ENCODE data around the gene HSD3B1. TPM values are rescaled to one million over a fixed set of nuclear protein-coding genes. Genes with fewer than 3 reads are reported as not detected.

Gene HSD3B1
- total RNA-seq, 1 experiment from 2014 or later, result 0.39 TPM

DNA sequence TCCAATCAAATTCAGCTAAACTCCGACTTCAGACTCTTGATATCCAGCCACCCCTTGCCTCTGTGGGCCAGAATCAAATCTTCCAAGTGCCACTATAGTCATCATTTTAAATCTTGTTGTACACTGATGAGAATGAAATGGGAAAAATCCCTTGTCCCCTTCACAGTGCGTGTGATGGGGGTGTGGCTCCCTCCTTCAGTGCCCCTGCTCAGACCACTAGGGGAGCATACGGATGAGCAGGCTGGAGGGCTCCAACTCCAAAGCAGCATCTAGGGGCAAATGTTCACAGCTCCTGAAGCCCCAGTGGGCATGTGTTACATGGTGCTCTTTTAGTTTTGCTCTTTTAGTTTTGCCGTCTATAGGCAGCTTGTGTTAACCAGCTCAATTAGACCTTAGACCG lies 35.4 kb upstream of the HSD3B1 start:
- H2AFZ ChIP-seq, result no peak overlapping the region
- no peaks in the 10 kb centered on the region for H3K79me2 ChIP-seq (ENCODE audit: low read depth)
- H3K4me3 ChIP-seq, result no peak overlapping the region
- no peaks in the 10 kb centered on the region for H3K9me2 ChIP-seq (ENCODE audit: insufficient read depth)
- no peak overlapping the region for H3K27ac ChIP-seq
- BruUV-seq (replicated peaks), result no TSS peak
- no peaks in the 10 kb centered on the region for H3K36me3 ChIP-seq (ENCODE audit: low read depth)
- peaks cover 5% of the 10 kb centered on the region for H3K4me1 ChIP-seq (replicated peaks; ENCODE audit: insufficient read depth)
- no peaks in the 10 kb centered on the region for H4K20me1 ChIP-seq (ENCODE audit: insufficient read depth)
- DNase-seq, result no peak
- TF ChIP-seq, protein P1, sequence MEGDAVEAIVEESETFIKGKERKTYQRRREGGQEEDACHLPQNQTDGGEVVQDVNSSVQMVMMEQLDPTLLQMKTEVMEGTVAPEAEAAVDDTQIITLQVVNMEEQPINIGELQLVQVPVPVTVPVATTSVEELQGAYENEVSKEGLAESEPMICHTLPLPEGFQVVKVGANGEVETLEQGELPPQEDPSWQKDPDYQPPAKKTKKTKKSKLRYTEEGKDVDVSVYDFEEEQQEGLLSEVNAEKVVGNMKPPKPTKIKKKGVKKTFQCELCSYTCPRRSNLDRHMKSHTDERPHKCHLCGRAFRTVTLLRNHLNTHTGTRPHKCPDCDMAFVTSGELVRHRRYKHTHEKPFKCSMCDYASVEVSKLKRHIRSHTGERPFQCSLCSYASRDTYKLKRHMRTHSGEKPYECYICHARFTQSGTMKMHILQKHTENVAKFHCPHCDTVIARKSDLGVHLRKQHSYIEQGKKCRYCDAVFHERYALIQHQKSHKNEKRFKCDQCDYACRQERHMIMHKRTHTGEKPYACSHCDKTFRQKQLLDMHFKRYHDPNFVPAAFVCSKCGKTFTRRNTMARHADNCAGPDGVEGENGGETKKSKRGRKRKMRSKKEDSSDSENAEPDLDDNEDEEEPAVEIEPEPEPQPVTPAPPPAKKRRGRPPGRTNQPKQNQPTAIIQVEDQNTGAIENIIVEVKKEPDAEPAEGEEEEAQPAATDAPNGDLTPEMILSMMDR (conservative IDR thresholded peaks at IDR 0.05), result no peak
- TF ChIP-seq EZH2 (IDR thresholded peaks at IDR 0.05; ENCODE audit: low read depth), result no peak
- intact Hi-C loops (cut with micrococcal nuclease; ENCODE audit: unreplicated experiment), result loop anchor here (5.0 kb wide), 1 partner anchor 194 kb away; no protein-coding TSS in a partner anchor
- H3K4me2 ChIP-seq, result no peak overlapping the region
- H3K9me3 ChIP-seq (ENCODE audit: insufficient read depth, low read depth), result no peaks in the 10 kb centered on the region
- ChIA-PET POLR2A (ENCODE audit: unreplicated experiment) (no interaction called here), CTCF (no interaction called here)
- no peaks in the 10 kb centered on the region for H3F3A ChIP-seq (ENCODE audit: insufficient read depth, low read depth)
- peaks cover 4% of the 10 kb centered on the region; the same call in 1 of the 2 replicates for H3K27me3 ChIP-seq (ENCODE audit: insufficient read depth, low read depth)

GRCh38 chr1:119472080-119472818 lies 34.8 kb upstream of the HSD3B1 start:
- Histone ChIP-seq H3K4me3 (no peak overlapping the region), H3K9me2 (ENCODE audit: insufficient read depth) (no peaks in the 10 kb centered on the region), H3K79me2 (ENCODE audit: low read depth) (no peaks in the 10 kb centered on the region), H2AFZ (no peak overlapping the region), H3K36me3 (ENCODE audit: low read depth) (no peaks in the 10 kb centered on the region), H3K4me2 (no peak overlapping the region), H3K4me1 (replicated peaks; ENCODE audit: insufficient read depth) (peaks cover 5% of the 10 kb centered on the region), H3K9me3 (ENCODE audit: insufficient read depth, low read depth) (no peaks in the 10 kb centered on the region), H3F3A (ENCODE audit: insufficient read depth, low read depth) (no peaks in the 10 kb centered on the region), H4K20me1 (ENCODE audit: insufficient read depth) (no peaks in the 10 kb centered on the region), H3K27me3 (ENCODE audit: insufficient read depth, low read depth) (peaks cover 4% of the 10 kb centered on the region; the same call in 1 of the 2 replicates), H3K27ac (no peak overlapping the region)
- intact Hi-C loops (cut with micrococcal nuclease; ENCODE audit: unreplicated experiment), result loop anchor here (5.0 kb wide), 1 partner anchor 195 kb away; no protein-coding TSS in a partner anchor
- TF ChIP-seq, protein P1 (conservative IDR thresholded peaks at IDR 0.05), result no peak
- TF ChIP-seq EZH2 (IDR thresholded peaks at IDR 0.05; ENCODE audit: low read depth), result no peak
- POLR2A ChIA-PET (ENCODE audit: unreplicated experiment), result no interaction called here
- CTCF ChIA-PET, result no interaction called here
- BruUV-seq (replicated peaks), result no TSS peak
- no peak for DNase-seq

GRCh38 chr1:119472819-119473175 lies 34.2 kb upstream of the HSD3B1 start:
- CTCF ChIA-PET, result no interaction called here
- Histone ChIP-seq H3K4me1 (replicated peaks; ENCODE audit: insufficient read depth) (peaks cover 5% of the 10 kb centered on the region), H3K4me3 (no peak overlapping the region), H3K79me2 (ENCODE audit: low read depth) (no peaks in the 10 kb centered on the region), H3K27me3 (ENCODE audit: insufficient read depth, low read depth) (peaks cover 4% of the 10 kb centered on the region; the same call in 1 of the 2 replicates), H3K4me2 (no peak overlapping the region), H3K27ac (no peak overlapping the region), H4K20me1 (ENCODE audit: insufficient read depth) (no peaks in the 10 kb centered on the region), H3K36me3 (ENCODE audit: low read depth) (no peaks in the 10 kb centered on the region), H3K9me3 (ENCODE audit: insufficient read depth, low read depth) (no peaks in the 10 kb centered on the region), H3F3A (ENCODE audit: insufficient read depth, low read depth) (no peaks in the 10 kb centered on the region), H3K9me2 (ENCODE audit: insufficient read depth) (no peaks in the 10 kb centered on the region), H2AFZ (no peak overlapping the region)
- no peak for TF ChIP-seq EZH2 (IDR thresholded peaks at IDR 0.05; ENCODE audit: low read depth)
- TF ChIP-seq, protein P1 (conservative IDR thresholded peaks at IDR 0.05), result no peak
- BruUV-seq (replicated peaks), result no TSS peak
- intact Hi-C loops (cut with micrococcal nuclease; ENCODE audit: unreplicated experiment), result loop anchor here (5.0 kb wide), 1 partner anchor 195 kb away; no protein-coding TSS in a partner anchor
- POLR2A ChIA-PET (ENCODE audit: unreplicated experiment), result no interaction called here
- no peak for DNase-seq

Measured in PC-9 (cell line).